HepG2 (cell line): ENCODE results near the gene DNAJC5. TPM values are rescaled to one million over a fixed set of nuclear protein-coding genes. Genes with fewer than 3 reads are reported as not detected.

Experiments used
- BORCS8-MEF2B ChIP-seq: sonication (generic); formaldehyde crosslinking; IDR thresholded peaks from 2 replicates; pipeline ENCODE4 v1.8.0; 2022; ENCODE audit warnings: mild to moderate bottlenecking, missing genetic modification reagents
- CBX2 ChIP-seq, 2 experiments: fragments of 200-600 bp in 1 of 2; sonication (generic); formaldehyde crosslinking in 1 of 2; IDR thresholded peaks; 2 replicates each; pipeline versions ENCODE4 v1.7.0 to v1.8.1; 2018 to 2022; ENCODE audit warnings: low read depth in 2 of 2, low read length in 1 of 2, mild to moderate bottlenecking in 1 of 2, missing genetic modification reagents in 1 of 2
- ELF4 ChIP-seq: sonication (generic); formaldehyde crosslinking; IDR thresholded peaks from 2 replicates; pipeline ENCODE4 v1.5.0; 2020; ENCODE audit warnings: missing genetic modification reagents, mild to moderate bottlenecking, moderate library complexity, borderline replicate concordance
- HMGA1 ChIP-seq: sonication (generic); formaldehyde crosslinking; conservative IDR thresholded peaks from 2 replicates; pipeline ENCODE4 v1.4.0; 2020; ENCODE audit warnings: missing genetic modification reagents
- HNRNPUL1 ChIP-seq: fragments of 200-400 bp; formaldehyde crosslinking; IDR thresholded peaks from 2 replicates; pipeline ENCODE4 v1.6.1; 2017; ENCODE audit warnings: low read depth, mild to moderate bottlenecking, low read length, moderate library complexity
- POLR2AphosphoS2 ChIP-seq: IDR thresholded peaks from 2 replicates; pipeline ENCODE4 v1.6.1; 2011; ENCODE audit warnings: low read depth, low read length, improper control_type of control experiment
- ZFAT ChIP-seq: sonication (generic); formaldehyde crosslinking; conservative IDR thresholded peaks from 2 replicates; pipeline ENCODE4 v1.8.1; 2023; ENCODE audit warnings: missing genetic modification reagents, inconsistent platforms
- ZFP36L1 ChIP-seq: sonication (generic); formaldehyde crosslinking; IDR thresholded peaks from 2 replicates; pipeline ENCODE4 v1.8.0; 2022; ENCODE audit warnings: mild to moderate bottlenecking, missing genetic modification reagents, moderate library complexity
- ZNF343 ChIP-seq: sonication (generic); formaldehyde crosslinking; IDR thresholded peaks from 2 replicates; pipeline ENCODE4 v1.4.0; 2020; ENCODE audit warnings: mild to moderate bottlenecking, missing genetic modification reagents
- ZNF496 ChIP-seq: sonication (generic); formaldehyde crosslinking; IDR thresholded peaks from 2 replicates; pipeline ENCODE4 v1.8.1; 2023; ENCODE audit warnings: mild to moderate bottlenecking, moderate library complexity, missing genetic modification reagents; ENCODE audit not compliant: insufficient replicate concordance
- ZNF660 ChIP-seq: sonication (generic); formaldehyde crosslinking; IDR thresholded peaks from 2 replicates; pipeline ENCODE4 v1.5.1; 2020; ENCODE audit warnings: mild to moderate bottlenecking, low read depth, missing genetic modification reagents, borderline replicate concordance
- ZNF75D ChIP-seq: sonication (generic); formaldehyde crosslinking; IDR thresholded peaks from 2 replicates; pipeline ENCODE4 v1.8.1; 2023; ENCODE audit warnings: missing genetic modification reagents, mild to moderate bottlenecking, borderline replicate concordance
- ZNF83 ChIP-seq: sonication (generic); formaldehyde crosslinking; IDR thresholded peaks from 2 replicates; pipeline ENCODE4 v1.4.0; 2020; ENCODE audit warnings: missing genetic modification reagents, mild to moderate bottlenecking, borderline replicate concordance
- polyA plus RNA-seq, 8 experiments: library from polyadenylated mRNA; depleted of rRNA in 3 of 8; stranded (reverse) in 7 of 8; unstranded in 1 of 8; fragments of >200 nt; fragmentation: Illumina TruSeq in 4 of 8; extraction: Trizol in 4 of 8; gene quantifications; 2 replicates each; pipeline versions ENCODE4 v1.2.1 to v1.2.3, GENCODE V29; 2011 to 2016; ENCODE audit warnings: low read depth in 4 of 8, missing spikeins in 1 of 8, mixed read lengths in 1 of 8; ENCODE audit not compliant: insufficient read depth in 1 of 8
- total RNA-seq, 5 experiments: library from RNA; depleted of rRNA; stranded (reverse); fragments of >200 nt; fragmentation: Illumina TruSeq; extraction: Trizol; gene quantifications; 2 replicates each; pipeline ENCODE4 v1.2.3, GENCODE V29; 2016; ENCODE audit warnings: low read depth in 1 of 5
- TF ChIP-seq, protein P1 (sequence below): sonication (generic); formaldehyde crosslinking; IDR thresholded peaks from 2 replicates; pipeline ENCODE4 v1.5.1; 2020; ENCODE audit warnings: missing genetic modification reagents, mild to moderate bottlenecking, borderline replicate concordance
- TF ChIP-seq, protein P2 (sequence below): sonication (generic); formaldehyde crosslinking; IDR thresholded peaks from 2 replicates; pipeline ENCODE4 v1.8.0; 2022; ENCODE audit warnings: mild to moderate bottlenecking, missing genetic modification reagents, moderate library complexity
- TF ChIP-seq, protein P3 (sequence below): sonication (generic); formaldehyde crosslinking; IDR thresholded peaks from 2 replicates; pipeline ENCODE4 v1.4.0; 2020; ENCODE audit warnings: mild to moderate bottlenecking, low read depth, missing genetic modification reagents
- TF ChIP-seq, protein P4 (sequence below): sonication (generic); formaldehyde crosslinking; IDR thresholded peaks from 2 replicates; pipeline ENCODE4 v1.5.0; 2020; ENCODE audit warnings: missing genetic modification reagents
- TF ChIP-seq, protein P5 (sequence below): sonication (generic); formaldehyde crosslinking; IDR thresholded peaks from 2 replicates; pipeline ENCODE4 v1.5.0; 2020; ENCODE audit warnings: mild to moderate bottlenecking, missing genetic modification reagents

Gene DNAJC5
- total and polyA plus RNA-seq, 2 of the 13 experiments (the other 11 are each of a cell fraction or from before 2014, with no cell fraction given): 42.8 to 64.5 TPM

DNA sequence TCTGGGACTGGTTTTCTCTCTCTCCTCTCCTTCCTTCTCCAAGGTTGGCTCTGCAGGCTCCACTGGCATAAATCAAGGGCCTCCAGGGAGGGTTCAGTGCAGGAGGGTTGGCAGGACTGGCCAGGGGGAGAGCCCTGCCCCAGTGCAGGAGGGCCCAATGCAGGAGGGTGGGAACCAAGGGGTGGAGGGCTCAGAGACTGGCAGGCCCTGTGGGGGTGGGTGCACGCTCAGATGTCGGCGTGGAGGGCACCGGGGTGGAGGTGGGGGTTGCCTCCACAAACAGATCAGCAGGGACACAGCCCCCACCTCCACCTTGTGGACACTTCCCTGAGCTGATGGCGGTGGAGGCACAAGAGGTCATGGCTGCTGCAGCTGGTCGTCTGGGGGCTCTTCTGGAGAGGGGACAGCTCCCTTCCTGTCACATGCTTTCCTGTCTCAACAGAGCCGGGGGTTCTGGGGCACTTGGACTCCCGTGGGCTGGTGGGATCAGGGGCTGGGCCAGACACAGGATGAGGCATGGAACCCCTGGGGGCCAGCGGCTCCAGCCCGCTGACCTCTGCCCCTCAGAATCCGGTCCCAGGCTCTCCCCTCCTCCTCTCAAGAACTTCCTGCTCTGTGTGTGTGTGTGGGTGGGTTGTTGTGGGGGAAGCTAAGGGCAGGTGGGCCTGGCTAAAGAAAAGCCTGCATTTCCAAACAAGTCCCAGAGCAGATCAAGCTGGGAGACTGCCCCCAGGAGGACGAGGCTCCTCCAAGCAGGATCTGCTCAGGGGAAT, 36.3 kb upstream of the DNAJC5 start (continued):
- TF ChIP-seq, protein P1, sequence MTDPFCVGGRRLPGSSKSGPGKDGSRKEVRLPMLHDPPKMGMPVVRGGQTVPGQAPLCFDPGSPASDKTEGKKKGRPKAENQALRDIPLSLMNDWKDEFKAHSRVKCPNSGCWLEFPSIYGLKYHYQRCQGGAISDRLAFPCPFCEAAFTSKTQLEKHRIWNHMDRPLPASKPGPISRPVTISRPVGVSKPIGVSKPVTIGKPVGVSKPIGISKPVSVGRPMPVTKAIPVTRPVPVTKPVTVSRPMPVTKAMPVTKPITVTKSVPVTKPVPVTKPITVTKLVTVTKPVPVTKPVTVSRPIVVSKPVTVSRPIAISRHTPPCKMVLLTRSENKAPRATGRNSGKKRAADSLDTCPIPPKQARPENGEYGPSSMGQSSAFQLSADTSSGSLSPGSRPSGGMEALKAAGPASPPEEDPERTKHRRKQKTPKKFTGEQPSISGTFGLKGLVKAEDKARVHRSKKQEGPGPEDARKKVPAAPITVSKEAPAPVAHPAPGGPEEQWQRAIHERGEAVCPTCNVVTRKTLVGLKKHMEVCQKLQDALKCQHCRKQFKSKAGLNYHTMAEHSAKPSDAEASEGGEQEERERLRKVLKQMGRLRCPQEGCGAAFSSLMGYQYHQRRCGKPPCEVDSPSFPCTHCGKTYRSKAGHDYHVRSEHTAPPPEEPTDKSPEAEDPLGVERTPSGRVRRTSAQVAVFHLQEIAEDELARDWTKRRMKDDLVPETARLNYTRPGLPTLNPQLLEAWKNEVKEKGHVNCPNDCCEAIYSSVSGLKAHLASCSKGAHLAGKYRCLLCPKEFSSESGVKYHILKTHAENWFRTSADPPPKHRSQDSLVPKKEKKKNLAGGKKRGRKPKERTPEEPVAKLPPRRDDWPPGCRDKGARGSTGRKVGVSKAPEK (CRISPR knock-in tag): peak; percentile 44; the same call in 1 of the 2 replicates
- TF ChIP-seq BORCS8-MEF2B (CRISPR knock-in tag): peak; percentile 19; the same call in 1 of the 2 replicates
- no peak for TF ChIP-seq ZNF343
- no peak for TF ChIP-seq ZFAT
- no peak for TF ChIP-seq ZNF496 (CRISPR knock-in tag)
- TF ChIP-seq, protein P2, sequence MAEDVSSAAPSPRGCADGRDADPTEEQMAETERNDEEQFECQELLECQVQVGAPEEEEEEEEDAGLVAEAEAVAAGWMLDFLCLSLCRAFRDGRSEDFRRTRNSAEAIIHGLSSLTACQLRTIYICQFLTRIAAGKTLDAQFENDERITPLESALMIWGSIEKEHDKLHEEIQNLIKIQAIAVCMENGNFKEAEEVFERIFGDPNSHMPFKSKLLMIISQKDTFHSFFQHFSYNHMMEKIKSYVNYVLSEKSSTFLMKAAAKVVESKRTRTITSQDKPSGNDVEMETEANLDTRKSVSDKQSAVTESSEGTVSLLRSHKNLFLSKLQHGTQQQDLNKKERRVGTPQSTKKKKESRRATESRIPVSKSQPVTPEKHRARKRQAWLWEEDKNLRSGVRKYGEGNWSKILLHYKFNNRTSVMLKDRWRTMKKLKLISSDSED (CRISPR knock-in tag): no peak
- peak; percentile 20; the same call in 1 of the 2 replicates for TF ChIP-seq ZNF83 (CRISPR knock-in tag)
- no peak for TF ChIP-seq ZFP36L1 (CRISPR knock-in tag)
- no peak for TF ChIP-seq HNRNPUL1
- TF ChIP-seq, protein P3, sequence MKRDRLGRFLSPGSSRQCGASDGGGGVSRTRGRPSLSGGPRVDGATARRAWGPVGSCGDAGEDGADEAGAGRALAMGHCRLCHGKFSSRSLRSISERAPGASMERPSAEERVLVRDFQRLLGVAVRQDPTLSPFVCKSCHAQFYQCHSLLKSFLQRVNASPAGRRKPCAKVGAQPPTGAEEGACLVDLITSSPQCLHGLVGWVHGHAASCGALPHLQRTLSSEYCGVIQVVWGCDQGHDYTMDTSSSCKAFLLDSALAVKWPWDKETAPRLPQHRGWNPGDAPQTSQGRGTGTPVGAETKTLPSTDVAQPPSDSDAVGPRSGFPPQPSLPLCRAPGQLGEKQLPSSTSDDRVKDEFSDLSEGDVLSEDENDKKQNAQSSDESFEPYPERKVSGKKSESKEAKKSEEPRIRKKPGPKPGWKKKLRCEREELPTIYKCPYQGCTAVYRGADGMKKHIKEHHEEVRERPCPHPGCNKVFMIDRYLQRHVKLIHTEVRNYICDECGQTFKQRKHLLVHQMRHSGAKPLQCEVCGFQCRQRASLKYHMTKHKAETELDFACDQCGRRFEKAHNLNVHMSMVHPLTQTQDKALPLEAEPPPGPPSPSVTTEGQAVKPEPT (CRISPR knock-in tag): no peak
- no peak for TF ChIP-seq POLR2AphosphoS2
- TF ChIP-seq CBX2 (IDR thresholded peaks at IDR 0.05; ENCODE audit: low read depth, low read length): no peak
- TF ChIP-seq CBX2 (CRISPR knock-in tag; IDR thresholded peaks at IDR 0.05; ENCODE audit: low read depth): peak; percentile 44
- no peak for TF ChIP-seq ZNF660 (CRISPR knock-in tag)
- no peak for TF ChIP-seq HMGA1 (CRISPR knock-in tag)
- TF ChIP-seq, protein P4, sequence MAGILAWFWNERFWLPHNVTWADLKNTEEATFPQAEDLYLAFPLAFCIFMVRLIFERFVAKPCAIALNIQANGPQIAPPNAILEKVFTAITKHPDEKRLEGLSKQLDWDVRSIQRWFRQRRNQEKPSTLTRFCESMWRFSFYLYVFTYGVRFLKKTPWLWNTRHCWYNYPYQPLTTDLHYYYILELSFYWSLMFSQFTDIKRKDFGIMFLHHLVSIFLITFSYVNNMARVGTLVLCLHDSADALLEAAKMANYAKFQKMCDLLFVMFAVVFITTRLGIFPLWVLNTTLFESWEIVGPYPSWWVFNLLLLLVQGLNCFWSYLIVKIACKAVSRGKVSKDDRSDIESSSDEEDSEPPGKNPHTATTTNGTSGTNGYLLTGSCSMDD: no peak
- TF ChIP-seq ZNF75D (CRISPR knock-in tag): peak; percentile 77; the same call in 1 of the 2 replicates
- peak; percentile 91 for TF ChIP-seq ELF4 (CRISPR knock-in tag)
- TF ChIP-seq, protein P5, sequence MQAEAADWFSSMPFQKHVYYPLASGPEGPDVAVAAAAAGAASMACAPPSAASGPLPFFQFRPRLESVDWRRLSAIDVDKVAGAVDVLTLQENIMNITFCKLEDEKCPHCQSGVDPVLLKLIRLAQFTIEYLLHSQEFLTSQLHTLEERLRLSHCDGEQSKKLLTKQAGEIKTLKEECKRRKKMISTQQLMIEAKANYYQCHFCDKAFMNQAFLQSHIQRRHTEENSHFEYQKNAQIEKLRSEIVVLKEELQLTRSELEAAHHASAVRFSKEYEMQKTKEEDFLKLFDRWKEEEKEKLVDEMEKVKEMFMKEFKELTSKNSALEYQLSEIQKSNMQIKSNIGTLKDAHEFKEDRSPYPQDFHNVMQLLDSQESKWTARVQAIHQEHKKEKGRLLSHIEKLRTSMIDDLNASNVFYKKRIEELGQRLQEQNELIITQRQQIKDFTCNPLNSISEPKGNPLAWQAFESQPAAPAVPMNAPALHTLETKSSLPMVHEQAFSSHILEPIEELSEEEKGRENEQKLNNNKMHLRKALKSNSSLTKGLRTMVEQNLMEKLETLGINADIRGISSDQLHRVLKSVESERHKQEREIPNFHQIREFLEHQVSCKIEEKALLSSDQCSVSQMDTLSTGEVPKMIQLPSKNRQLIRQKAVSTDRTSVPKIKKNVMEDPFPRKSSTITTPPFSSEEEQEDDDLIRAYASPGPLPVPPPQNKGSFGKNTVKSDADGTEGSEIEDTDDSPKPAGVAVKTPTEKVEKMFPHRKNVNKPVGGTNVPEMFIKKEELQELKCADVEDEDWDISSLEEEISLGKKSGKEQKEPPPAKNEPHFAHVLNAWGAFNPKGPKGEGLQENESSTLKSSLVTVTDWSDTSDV (CRISPR knock-in tag): peak; percentile 90; the same call in 1 of the 2 replicates
